NCI-H1417 (cell line): ENCODE results near the gene SH3PXD2A.

Experiments used
- DNase-seq, 3 experiments: peaks; one replicate each; lab custom pipeline; 2025; lab: John Stamatoyannopoulos, UW

The SH3PXD2A gene

GRCh38 chr10:103685880-103686669 lies 169.3 kb downstream of the SH3PXD2A start:
- peak; percentile 47 to 69 (median 68) for DNase-seq

DNA sequence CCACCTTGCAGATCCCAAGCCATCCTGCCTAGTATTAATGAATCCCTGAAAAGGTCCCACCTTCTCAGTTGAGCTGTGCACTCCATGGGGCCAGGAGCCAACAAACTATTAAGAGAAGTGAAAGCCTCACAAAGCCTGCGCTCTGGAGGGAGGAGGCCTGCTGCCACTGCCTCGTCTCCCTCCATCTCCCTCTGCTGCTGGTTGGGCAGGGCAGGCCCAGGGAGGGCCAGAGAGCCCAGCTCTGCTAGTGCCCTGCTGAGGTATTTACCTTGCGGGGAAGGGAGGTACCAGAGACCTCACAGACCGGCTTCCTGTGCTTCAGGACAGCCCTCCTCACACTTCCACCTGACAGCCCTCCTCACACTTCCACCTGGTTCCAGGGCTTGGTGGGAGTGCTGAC lies 171.5 kb downstream of the SH3PXD2A start:
- DNase-seq: no peak

- no peak for DNase-seq
Measured at GRCh38 chr10:103682631-103683030, 172.7 kb downstream of the SH3PXD2A start.

DNA sequence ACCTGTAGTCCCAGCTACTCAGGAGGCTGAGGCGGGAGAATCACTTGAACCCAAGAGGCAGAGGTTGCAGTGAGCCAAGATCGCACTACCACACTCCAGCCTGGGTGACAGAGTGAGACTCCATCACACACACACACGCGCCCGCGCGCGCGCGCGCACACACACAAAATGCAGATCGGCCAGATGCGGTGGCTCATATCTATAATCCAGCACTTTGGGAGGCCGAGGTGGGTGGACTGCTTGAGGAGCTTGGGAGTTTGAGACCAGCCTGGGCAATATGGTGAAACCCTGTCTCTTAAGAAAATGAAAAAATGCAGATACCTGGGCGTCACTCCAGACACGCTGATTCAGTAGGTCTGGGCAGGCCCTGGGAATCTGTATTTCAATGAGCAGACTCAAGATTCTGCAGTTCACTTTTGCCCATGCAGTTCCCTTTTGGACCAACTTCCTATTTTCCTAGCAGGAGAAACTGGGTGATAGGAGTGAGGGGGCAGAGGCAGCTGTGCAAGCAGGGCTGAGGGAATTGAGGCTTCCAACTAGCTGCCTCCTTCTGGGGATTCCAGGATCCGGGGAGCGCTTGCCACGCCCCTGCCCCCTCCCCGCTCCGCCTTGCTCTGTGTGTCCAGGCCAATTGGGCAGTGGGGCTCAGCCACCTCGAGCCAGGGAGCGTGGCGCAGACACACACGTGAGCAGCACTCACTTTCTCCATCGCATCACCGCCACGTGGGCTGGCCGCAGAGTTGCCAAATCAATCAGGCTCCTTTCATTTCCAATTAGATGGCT lies 173.6 kb downstream of the SH3PXD2A start:
- DNase-seq: no peak

GRCh38 chr10:103680869-103681236 lies 174.5 kb downstream of the SH3PXD2A start:
- DNase-seq: no peak

- no peak for DNase-seq
Measured at GRCh38 chr10:103679096-103679790, 176.1 kb downstream of the SH3PXD2A start.

GRCh38 chr10:103678178-103678526 lies 177.2 kb downstream of the SH3PXD2A start:
- DNase-seq: peak; percentile 67 to 85 (median 72)

- DNase-seq: no peak
Measured at GRCh38 chr10:103677486-103678177, 177.7 kb downstream of the SH3PXD2A start.

GRCh38 chr10:103676851-103677417 lies 178.4 kb downstream of the SH3PXD2A start:
- DNase-seq: no peak

- DNase-seq: no peak
Measured at GRCh38 chr10:103676058-103676785, 179.2 kb downstream of the SH3PXD2A start.

DNA sequence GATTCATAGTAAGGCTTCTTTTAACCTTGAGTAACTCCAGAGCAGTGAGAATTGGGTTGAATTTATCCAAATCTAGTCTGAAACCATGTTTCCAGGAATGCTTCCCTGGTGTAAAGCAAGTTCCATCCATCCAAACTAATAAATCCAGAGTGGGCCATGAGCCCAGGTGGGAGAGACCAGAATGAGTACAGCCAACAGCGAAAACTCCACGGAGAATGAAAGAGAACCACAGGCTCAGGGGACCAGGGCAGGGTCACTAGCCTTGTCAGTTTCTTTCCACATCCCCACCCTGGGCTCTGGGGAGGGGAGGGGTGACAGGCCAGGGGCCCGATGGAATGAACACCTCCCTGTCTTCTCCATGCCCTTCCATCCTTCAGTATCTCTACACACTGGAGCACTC lies 181.8 kb downstream of the SH3PXD2A start:
- DNase-seq: no peak

- DNase-seq: no peak
Measured at GRCh38 chr10:103672345-103672744, 183.0 kb downstream of the SH3PXD2A start.

GRCh38 chr10:103671126-103671895 lies 184.1 kb downstream of the SH3PXD2A start:
- no peak for DNase-seq

DNA sequence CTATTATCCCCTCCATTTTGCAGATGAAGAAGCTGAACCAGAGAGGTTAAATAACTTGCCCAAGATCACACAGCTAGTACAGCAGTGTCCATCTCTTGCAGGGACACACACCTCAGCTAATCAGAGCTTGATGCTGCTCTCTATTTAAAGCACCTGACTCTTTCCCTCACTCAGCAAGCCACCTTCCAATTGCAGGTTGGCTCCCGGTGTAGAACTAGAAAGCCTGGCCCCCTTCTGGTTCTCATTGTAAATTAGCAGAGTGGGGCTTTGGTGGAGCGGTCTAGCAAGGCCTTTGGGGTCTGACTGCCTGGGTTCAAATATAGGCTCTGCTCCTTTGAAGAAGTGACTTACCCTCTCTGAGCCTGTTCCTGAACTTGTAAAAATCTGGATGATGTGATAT lies 185.4 kb downstream of the SH3PXD2A start:
- no peak for DNase-seq

- DNase-seq: no peak
Measured at GRCh38 chr10:103669243-103669929, 186.0 kb downstream of the SH3PXD2A start.

DNA sequence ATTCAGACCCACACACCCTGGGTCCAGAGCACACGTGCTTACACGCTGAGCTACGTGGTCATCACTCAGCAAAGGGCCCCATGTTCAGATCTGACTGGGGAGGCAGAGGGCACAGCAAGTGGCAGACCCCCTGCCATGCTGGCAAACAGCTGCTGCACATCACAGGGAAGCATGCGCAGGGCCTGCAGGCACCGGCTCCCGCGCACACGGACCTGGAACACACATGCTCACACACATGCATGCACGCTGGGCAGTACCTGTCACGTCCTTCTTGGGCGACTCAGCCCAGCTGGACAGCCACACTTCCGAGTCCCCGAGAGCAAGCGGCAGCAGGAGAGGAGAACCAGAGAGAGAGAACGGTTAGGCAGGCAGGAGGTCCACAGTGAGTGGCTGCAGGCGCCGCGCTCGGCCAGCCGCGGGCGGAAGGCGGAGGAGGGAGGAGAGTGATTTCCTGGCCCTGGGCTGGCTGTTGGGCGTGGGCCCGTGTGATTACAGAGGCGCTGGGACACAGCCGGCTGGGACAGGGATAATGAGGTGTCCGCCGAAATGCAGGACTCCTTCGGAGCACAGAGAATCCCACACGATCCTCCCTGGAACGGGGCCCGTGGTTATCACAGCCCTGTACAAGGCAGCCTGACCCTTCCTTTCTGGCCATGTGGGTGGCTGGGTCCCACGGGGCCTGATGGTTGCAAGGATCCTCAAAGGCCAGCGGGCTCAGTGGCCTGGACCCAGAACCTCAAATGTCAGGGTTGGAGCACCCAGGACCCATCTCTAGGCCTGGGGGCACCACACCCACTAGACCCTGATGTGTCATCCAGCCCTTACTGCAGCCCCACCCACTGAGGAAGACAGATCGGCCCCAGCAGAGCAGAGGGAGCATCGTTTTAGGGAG lies 186.8 kb downstream of the SH3PXD2A start:
- peak in 2 of 3 experiments; percentile 62 to 78 for DNase-seq

DNA sequence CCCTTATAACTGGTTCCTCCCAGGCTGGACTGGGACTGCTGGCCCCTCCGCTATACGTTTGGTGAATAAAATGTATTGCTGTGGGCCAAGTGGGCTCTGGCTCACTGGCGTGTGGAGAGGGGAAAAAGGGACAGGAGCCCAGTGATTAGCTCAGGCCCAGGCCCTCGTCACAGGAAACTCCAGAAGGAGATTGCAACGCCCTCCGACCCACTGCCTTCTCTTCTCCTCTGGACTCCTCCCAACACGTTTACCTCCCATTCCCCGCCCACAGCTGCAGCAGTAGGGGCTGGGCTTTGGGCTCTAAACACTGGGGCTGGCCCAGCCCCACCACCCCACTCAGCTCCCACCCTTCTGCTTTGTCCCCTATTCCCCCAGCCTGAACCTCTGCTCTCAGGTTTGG lies 188.0 kb downstream of the SH3PXD2A start:
- DNase-seq: no peak

DNA sequence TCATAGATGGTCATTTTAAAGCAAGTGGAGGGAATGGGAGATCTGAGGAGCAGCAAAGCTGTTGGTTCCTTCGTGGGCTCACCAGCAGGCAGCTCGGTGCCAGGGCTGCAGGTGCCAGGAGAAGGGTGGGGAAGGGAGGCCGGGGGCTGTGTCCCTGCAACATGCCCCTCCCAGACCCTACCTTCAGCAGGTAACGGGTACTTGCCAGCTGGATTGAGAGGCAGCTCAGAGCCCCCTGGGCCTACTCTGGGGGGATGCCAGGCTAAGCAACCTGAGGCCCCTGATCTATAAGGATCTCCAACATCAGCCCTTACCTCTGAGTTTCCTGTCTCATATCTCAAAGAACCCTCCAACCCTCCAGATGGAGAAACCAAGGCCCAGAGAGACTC lies 188.6 kb downstream of the SH3PXD2A start:
- no peak for DNase-seq
